OCI-LY3 (cell line): ENCODE measurements around the gene EFHC1.
"Not testable (repeated sequence)": the region's sequence is repeated elsewhere in the genome, so short reads cannot be mapped to it uniquely, and the experiment has no call there.

Source experiments
- H2AFZ ChIP-seq: fragments of 200-600, 300-600 bp; shearing (Covaris generic); 2 replicates; pipeline ENCODE4 v1.6.0; 2014; ENCODE audit warnings: antibody characterized with exemption, low read depth, low read length
- H3K27ac ChIP-seq: fragments of 200-600, 300-600 bp; sonication (generic); 2 replicates; pipeline ENCODE4 v1.5.1; 2014; ENCODE audit warnings: mild to moderate bottlenecking, low read length, moderate library complexity, mixed read lengths
- H3K27me3 ChIP-seq: fragments of 200-600, 300-600 bp; sonication (generic); 2 replicates; pipeline ENCODE4 v1.6.1; 2014; ENCODE audit warnings: low read depth, low read length, mixed read lengths
- H3K36me3 ChIP-seq: fragments of 200-600, 300-600 bp; sonication (generic); replicated peaks from 2 replicates; pipeline ENCODE3; 2014; ENCODE audit warnings: low read depth, low read length, mixed read lengths
- H3K4me1 ChIP-seq: fragments of 300-600, 200-600 bp; sonication (generic); 2 replicates; pipeline ENCODE4 v1.6.1; 2014; ENCODE audit warnings: low read length, mixed read lengths
- H3K4me2 ChIP-seq: fragments of 200-600, 300-600 bp; sonication (generic); 2 replicates; pipeline ENCODE4 v1.6.1; 2014; ENCODE audit warnings: low read length, mixed read lengths
- H3K4me3 ChIP-seq: fragments of 300-600, 200-600 bp; sonication (generic); 2 replicates; pipeline ENCODE4 v1.5.1; 2014; ENCODE audit warnings: antibody characterized with exemption, mild to moderate bottlenecking, low read length, moderate library complexity
- H3K79me2 ChIP-seq: fragments of 300-600, 200-600 bp; shearing (Covaris generic); 2 replicates; pipeline ENCODE4 v1.6.1; 2014; ENCODE audit warnings: mild to moderate bottlenecking, low read length, mixed read lengths
- H3K9ac ChIP-seq: fragments of 300-600, 200-600 bp; shearing (Covaris generic); 2 replicates; pipeline ENCODE4 v1.6.0; 2014; ENCODE audit warnings: mild to moderate bottlenecking, low read length, moderate library complexity
- H3K9me3 ChIP-seq: fragments of 200-600, 300-600 bp; shearing (Covaris generic); 2 replicates; pipeline ENCODE4 v1.6.1; 2014; ENCODE audit warnings: low read length, mixed read lengths; ENCODE audit not compliant: insufficient read depth
- H4K20me1 ChIP-seq: fragments of 200-600, 300-600 bp; sonication (generic); 2 replicates; pipeline ENCODE4 v1.6.1; 2016; ENCODE audit warnings: low read length, mixed read lengths; ENCODE audit not compliant: insufficient read depth
- EZH2phosphoT487 ChIP-seq: fragments of 200-600 bp; shearing (Covaris generic); IDR thresholded peaks from 2 replicates; pipeline ENCODE4 v1.6.1; 2018; ENCODE audit warnings: antibody characterized with exemption, mixed run types, low read depth
- TF ChIP-seq, protein P1 (sequence below): fragments of 200-600, 300-600 bp; sonication (generic); IDR thresholded peaks from 2 replicates; pipeline ENCODE4 v1.5.1; 2014; ENCODE audit warnings: antibody characterized with exemption, low read length, low read depth

The EFHC1 gene

GRCh38 chr6:52423448-52423847 lies 3.3 kb downstream of the EFHC1 start:
- H3K9ac ChIP-seq, result no peak overlapping the region
- no peaks in the 10 kb centered on the region for H4K20me1 ChIP-seq
- no peak overlapping the region for H3K4me2 ChIP-seq
- no peak overlapping the region for H3K4me3 ChIP-seq
- H3K79me2 ChIP-seq, result no peaks in the 10 kb centered on the region
- no peak overlapping the region for H2AFZ ChIP-seq
- TF ChIP-seq EZH2phosphoT487, result no peak
- TF ChIP-seq, protein P1, sequence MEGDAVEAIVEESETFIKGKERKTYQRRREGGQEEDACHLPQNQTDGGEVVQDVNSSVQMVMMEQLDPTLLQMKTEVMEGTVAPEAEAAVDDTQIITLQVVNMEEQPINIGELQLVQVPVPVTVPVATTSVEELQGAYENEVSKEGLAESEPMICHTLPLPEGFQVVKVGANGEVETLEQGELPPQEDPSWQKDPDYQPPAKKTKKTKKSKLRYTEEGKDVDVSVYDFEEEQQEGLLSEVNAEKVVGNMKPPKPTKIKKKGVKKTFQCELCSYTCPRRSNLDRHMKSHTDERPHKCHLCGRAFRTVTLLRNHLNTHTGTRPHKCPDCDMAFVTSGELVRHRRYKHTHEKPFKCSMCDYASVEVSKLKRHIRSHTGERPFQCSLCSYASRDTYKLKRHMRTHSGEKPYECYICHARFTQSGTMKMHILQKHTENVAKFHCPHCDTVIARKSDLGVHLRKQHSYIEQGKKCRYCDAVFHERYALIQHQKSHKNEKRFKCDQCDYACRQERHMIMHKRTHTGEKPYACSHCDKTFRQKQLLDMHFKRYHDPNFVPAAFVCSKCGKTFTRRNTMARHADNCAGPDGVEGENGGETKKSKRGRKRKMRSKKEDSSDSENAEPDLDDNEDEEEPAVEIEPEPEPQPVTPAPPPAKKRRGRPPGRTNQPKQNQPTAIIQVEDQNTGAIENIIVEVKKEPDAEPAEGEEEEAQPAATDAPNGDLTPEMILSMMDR, result no peak
- no peaks in the 10 kb centered on the region for H3K36me3 ChIP-seq
- H3K27ac ChIP-seq, result no peak overlapping the region
- no peaks in the 10 kb centered on the region for H3K9me3 ChIP-seq
- H3K27me3 ChIP-seq, result peaks cover 3% of the 10 kb centered on the region; the same call in 1 of the 2 replicates
- peaks cover 47% of the 10 kb centered on the region for H3K4me1 ChIP-seq

- Histone ChIP-seq H3K9me3 (no peaks in the 10 kb centered on the region), H3K4me2 (no peak overlapping the region), H4K20me1 (no peaks in the 10 kb centered on the region), H3K27ac (no peak overlapping the region), H3K36me3 (no peaks in the 10 kb centered on the region), H3K27me3 (peaks cover 3% of the 10 kb centered on the region; the same call in 1 of the 2 replicates), H3K4me1 (peaks cover 41% of the 10 kb centered on the region), H3K4me3 (no peak overlapping the region), H3K79me2 (no peaks in the 10 kb centered on the region), H3K9ac (no peak overlapping the region), H2AFZ (no peak overlapping the region)
- TF ChIP-seq, protein P1, result no peak
- TF ChIP-seq EZH2phosphoT487, result no peak
These were observed 3.8 kb downstream of the EFHC1 start for GRCh38 chr6:52423971-52424381.

DNA sequence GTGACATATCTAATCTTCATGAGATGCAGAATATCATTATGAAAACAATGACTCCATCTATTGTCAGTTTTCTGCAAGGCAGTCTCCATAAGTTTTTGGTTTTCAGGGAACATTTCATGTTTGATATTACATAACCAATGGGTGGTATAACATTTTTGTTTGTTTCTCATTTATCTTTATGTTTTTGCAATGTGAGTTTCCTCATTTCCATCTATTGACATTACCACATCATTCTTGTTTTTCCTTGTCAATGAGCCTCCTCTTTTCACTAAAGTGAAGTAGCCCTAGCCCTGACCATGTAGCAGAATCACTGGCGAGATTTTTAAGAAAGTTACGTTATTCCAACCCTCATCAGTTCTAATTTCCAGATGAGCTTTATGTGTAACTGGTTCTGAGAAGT lies 4.4 kb downstream of the EFHC1 start:
- Histone ChIP-seq H3K27ac (no peak overlapping the region), H3K4me2 (no peak overlapping the region), H2AFZ (no peak overlapping the region), H3K36me3 (no peaks in the 10 kb centered on the region), H3K9ac (no peak overlapping the region), H3K27me3 (peaks cover 3% of the 10 kb centered on the region; the same call in 1 of the 2 replicates), H3K9me3 (no peaks in the 10 kb centered on the region), H4K20me1 (no peaks in the 10 kb centered on the region), H3K4me3 (no peak overlapping the region), H3K4me1 (peaks cover 36% of the 10 kb centered on the region), H3K79me2 (no peaks in the 10 kb centered on the region)
- TF ChIP-seq, protein P1, result no peak
- no peak for TF ChIP-seq EZH2phosphoT487

- H3K9me3 ChIP-seq, result no peaks in the 10 kb centered on the region
- peaks cover 28% of the 10 kb centered on the region for H3K4me1 ChIP-seq
- TF ChIP-seq, protein P1, result no peak
- TF ChIP-seq EZH2phosphoT487, result no peak
- no peak overlapping the region for H3K4me3 ChIP-seq
- no peaks in the 10 kb centered on the region for H3K27me3 ChIP-seq
- H3K27ac ChIP-seq, result no peak overlapping the region
- no peak overlapping the region for H3K9ac ChIP-seq
- peak overlapping the region; percentile 33 for H3K4me2 ChIP-seq
- H2AFZ ChIP-seq, result no peak overlapping the region
- no peaks in the 10 kb centered on the region for H4K20me1 ChIP-seq
- H3K79me2 ChIP-seq, result no peaks in the 10 kb centered on the region
- H3K36me3 ChIP-seq, result no peaks in the 10 kb centered on the region
These were observed 6.5 kb downstream of the EFHC1 start for GRCh38 chr6:52426667-52427066.

DNA sequence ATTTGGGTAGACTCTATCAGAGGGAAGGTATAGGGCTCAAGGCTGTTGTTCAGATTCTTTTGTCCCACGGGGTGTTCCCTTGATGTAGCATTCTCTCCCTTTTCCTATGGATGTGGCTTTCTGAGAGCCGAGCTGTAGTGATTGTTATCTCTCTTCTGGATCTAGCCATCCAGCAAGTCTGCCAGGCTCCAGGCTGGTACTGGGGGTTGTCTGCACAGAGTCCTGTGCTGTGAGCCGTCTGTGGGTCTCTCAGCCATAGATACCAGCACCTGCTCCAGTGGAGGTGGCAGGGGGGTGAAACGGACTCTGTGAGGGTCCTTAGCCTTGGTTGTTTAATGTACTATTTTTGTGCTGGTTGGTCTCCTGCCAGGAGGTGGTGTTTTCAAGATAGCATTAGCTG lies 13.2 kb downstream of the EFHC1 start:
- not testable (repeated sequence) for H3K4me3 ChIP-seq, H3K79me2 ChIP-seq, H4K20me1 ChIP-seq, H2AFZ ChIP-seq, H3K27me3 ChIP-seq, H3K36me3 ChIP-seq, H3K9ac ChIP-seq, H3K27ac ChIP-seq, H3K9me3 ChIP-seq, H3K4me2 ChIP-seq
- H3K4me1 ChIP-seq, result peaks cover 10% of the 10 kb centered on the region
